PFSK-1 (cell line): ENCODE data around the gene SPX.

Source experiments
- FOXP2 ChIP-seq: optimal IDR thresholded peaks from 2 replicates; pipeline ENCODE3; 2011; ENCODE audit warnings: borderline replicate concordance, control low read depth, inconsistent platforms; ENCODE audit not compliant: insufficient read depth; ENCODE audit errors: extremely low read length, extremely low read depth
- POLR2AphosphoS5 ChIP-seq: IDR thresholded peaks from 2 replicates; pipeline ENCODE4 v1.6.1; 2012; ENCODE audit warnings: low read depth, mild to moderate bottlenecking, control low read depth, low read length, moderate library complexity
- SIN3A ChIP-seq: IDR thresholded peaks from 2 replicates; pipeline ENCODE4 v1.6.1; 2012; ENCODE audit warnings: mild to moderate bottlenecking, low read length, moderate library complexity, borderline replicate concordance; ENCODE audit not compliant: insufficient read depth
- TAF1 ChIP-seq: IDR thresholded peaks from 2 replicates; pipeline ENCODE4 v1.6.1; 2012; ENCODE audit warnings: low read length, control low read depth, borderline replicate concordance; ENCODE audit not compliant: insufficient read depth
- TF ChIP-seq, protein P1 (sequence below), 2 experiments: IDR thresholded peaks; 2 replicates each; pipeline versions ENCODE4 v1.6.1 to v1.8.0; 2011 to 2012; ENCODE audit warnings: low read depth in 2 of 2, low read length in 2 of 2, control low read depth in 1 of 2, inconsistent platforms in 1 of 2, mild to moderate bottlenecking in 1 of 2, moderate library complexity in 1 of 2; ENCODE audit not compliant: insufficient read depth in 1 of 2

SPX gene

DNA sequence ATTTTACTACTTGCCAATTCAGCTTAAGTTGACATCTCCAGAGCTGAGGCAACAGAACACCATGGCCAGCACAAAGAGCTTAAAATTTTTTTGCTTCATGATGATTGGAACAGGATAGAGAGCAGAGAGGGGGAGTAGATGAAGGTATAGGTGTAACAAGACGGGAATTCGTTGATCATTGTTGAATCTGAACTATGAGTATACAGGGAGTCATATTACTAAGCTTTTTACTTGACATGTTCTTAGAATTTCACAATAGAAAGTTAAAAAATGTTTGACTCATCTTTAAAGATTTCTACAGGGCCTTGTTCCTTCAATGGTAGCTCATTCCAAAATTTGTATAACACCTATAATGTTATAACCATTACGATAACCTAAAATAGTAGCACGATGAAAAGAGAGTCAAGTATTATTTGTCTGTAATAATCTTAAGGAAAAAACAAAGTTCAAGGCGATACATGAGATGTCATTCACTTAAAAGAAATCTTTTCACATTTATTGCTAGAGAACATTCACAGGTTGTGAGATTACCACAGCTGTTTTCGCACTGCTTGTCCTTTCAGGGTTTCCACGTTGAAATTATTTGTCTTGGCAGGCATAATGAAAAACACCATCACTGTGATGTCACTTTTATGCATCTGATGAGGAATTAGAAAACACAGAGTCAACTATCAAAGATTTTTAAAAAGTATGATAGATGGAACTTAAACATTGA lies 33.9 kb downstream of the SPX start:
- no peak for TF ChIP-seq SIN3A
- TF ChIP-seq, protein P1, sequence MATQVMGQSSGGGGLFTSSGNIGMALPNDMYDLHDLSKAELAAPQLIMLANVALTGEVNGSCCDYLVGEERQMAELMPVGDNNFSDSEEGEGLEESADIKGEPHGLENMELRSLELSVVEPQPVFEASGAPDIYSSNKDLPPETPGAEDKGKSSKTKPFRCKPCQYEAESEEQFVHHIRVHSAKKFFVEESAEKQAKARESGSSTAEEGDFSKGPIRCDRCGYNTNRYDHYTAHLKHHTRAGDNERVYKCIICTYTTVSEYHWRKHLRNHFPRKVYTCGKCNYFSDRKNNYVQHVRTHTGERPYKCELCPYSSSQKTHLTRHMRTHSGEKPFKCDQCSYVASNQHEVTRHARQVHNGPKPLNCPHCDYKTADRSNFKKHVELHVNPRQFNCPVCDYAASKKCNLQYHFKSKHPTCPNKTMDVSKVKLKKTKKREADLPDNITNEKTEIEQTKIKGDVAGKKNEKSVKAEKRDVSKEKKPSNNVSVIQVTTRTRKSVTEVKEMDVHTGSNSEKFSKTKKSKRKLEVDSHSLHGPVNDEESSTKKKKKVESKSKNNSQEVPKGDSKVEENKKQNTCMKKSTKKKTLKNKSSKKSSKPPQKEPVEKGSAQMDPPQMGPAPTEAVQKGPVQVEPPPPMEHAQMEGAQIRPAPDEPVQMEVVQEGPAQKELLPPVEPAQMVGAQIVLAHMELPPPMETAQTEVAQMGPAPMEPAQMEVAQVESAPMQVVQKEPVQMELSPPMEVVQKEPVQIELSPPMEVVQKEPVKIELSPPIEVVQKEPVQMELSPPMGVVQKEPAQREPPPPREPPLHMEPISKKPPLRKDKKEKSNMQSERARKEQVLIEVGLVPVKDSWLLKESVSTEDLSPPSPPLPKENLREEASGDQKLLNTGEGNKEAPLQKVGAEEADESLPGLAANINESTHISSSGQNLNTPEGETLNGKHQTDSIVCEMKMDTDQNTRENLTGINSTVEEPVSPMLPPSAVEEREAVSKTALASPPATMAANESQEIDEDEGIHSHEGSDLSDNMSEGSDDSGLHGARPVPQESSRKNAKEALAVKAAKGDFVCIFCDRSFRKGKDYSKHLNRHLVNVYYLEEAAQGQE (IDR thresholded peaks at IDR 0.05; ENCODE audit: insufficient read depth in 1 of 2, low read depth in 2 of 2, low read length in 2 of 2), result no peak

DNA sequence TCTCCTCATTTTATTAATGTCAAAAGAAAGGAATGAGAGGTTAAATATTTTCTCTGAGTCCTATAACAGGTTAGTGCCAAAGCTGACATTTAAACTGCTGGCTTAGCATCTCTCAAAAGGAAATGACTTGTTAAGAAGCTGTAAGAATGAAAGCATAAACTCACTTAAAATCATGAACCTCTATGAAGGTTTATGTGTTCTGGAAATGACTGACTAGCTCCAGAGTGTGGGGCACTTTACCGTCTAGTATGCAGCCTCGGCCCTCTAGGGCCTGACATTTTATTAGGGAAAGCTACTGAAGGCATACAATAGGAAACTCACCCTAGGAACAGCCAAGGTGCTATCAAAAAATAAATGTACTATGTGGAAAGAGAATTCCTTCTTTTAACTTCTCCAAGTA lies 35.1 kb downstream of the SPX start:
- TF ChIP-seq POLR2AphosphoS5 (no peak), SIN3A (no peak), FOXP2 (no peak), TAF1 (no peak)
- TF ChIP-seq, protein P1 (IDR thresholded peaks at IDR 0.05; ENCODE audit: insufficient read depth in 1 of 2, low read depth in 2 of 2, low read length in 2 of 2), result no peak

DNA sequence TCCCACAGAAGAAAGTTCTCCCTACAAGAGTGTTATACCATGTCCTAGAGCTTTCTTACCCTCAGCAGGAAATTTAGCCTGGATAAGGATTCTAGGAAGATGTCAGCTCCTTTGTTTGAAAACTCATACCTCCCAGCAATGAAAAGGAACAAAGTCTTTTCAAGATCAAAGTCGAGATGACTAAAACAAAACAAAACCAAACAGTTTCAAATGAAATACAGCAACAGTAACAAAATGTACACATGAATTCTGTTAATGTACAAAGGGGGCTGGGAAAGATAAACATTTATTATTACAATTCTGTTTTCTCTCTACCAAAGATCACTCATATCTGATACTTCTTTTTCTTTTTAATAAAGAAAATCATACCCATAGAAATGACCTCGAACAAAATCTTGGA lies 36.8 kb downstream of the SPX start:
- TF ChIP-seq SIN3A (no peak), TAF1 (no peak)
- TF ChIP-seq, protein P1 (IDR thresholded peaks at IDR 0.05; ENCODE audit: insufficient read depth in 1 of 2, low read depth in 2 of 2, low read length in 2 of 2), result no peak

DNA sequence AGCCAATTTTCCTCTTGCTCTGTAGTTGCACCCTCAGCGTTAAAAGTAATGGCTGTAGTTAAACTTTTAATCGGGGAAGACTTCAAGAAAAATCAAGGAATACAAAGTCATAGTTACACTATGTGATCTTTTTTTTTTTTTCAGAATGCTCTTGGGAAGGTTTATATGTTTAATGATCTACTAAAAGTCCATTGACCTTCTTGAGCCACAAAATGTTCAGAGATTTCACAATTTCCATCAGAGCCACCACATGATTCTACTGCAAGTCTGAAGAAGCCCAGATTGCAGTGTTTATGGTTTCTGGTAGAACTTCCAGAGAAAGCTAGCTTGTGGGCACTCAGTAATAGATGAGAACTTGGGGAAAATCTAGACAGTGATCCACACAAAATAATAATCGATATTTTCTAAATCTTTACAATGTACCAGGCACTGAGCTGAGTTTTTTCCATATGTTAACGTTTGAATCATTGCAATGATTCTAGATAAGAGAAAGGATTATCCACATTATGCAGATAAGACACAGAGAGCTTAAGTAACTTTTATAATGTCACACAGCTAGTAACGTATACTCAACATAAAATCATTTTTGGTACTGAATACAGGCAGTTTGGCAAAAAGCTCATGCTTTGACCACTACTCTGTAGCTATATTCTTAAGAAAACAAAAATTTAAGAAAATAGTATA lies 40.3 kb downstream of the SPX start:
- TF ChIP-seq POLR2AphosphoS5 (no peak), FOXP2 (no peak), SIN3A (no peak), TAF1 (no peak)
- TF ChIP-seq, protein P1 (IDR thresholded peaks at IDR 0.05; ENCODE audit: insufficient read depth in 1 of 2, low read depth in 2 of 2, low read length in 2 of 2), result no peak

DNA sequence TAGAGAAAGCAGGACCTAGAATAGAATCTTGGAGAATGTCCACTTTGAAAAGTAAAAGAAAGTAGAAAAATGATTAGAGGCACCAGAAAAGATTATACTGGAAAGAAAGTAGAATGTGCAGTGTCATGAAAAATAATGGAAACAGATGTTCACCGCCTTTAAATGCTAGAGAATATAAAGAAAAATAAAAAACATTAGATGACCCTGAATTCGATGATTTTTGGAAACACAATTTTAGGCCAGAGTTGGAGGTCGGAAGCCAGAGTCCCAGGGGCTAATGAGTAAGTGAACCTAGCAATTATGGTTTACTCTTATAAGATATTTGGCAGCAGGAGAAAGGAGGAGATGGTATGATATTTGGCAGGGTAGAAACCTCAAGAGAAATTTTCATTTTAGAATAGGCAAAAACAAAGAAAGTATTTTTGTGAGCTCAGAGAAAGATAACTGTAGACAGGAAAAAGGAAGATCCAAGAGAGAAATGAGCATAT lies 40.9 kb downstream of the SPX start:
- TF ChIP-seq FOXP2 (no peak), TAF1 (no peak), POLR2AphosphoS5 (no peak), SIN3A (no peak)
- TF ChIP-seq, protein P1 (IDR thresholded peaks at IDR 0.05; ENCODE audit: insufficient read depth in 1 of 2, low read depth in 2 of 2, low read length in 2 of 2), result no peak
